Prostate gland (tissue), 2 donors: Measurements from ENCODE around the gene SRRM4.

ENCODE experiments used
- CTCF ChIP-seq, 4 experiments: fragments of 200-600 bp in 2 of 4; fragments of 450-650 bp in 2 of 4; sonication (generic) in 2 of 4; IDR thresholded peaks; 1 replicate in 3 of 4; 2 replicates in 1 of 4; pipeline ENCODE4 v1.5.1; 2016 to 2019; ENCODE audit warnings: antibody characterized with exemption in 4 of 4, mild to moderate bottlenecking in 2 of 4, moderate library complexity in 2 of 4
- POLR2A ChIP-seq: fragments of 450-650 bp; IDR thresholded peaks from one replicate; pipeline ENCODE4 v1.6.1; 2016; ENCODE audit warnings: antibody characterized with exemption, mild to moderate bottlenecking

GRCh38 chr12:119158402-119158801, 177.1 kb downstream of the SRRM4 start:
- TF ChIP-seq POLR2A (no peak), CTCF (IDR thresholded peaks at IDR 0.05) (no peak)
